ENCODE results near the gene KRT86. TPM values are rescaled to one million over a fixed set of nuclear protein-coding genes. Genes with fewer than 3 reads are reported as not detected.

Gene KRT86
- total RNA-seq, 8 experiments from 2014 or later, result 0.14 to 0.59 (median 0.33) TPM; not detected in 4

GRCh38 chr12:52354200-52354599 is 79.8 kb downstream of the KRT86 start:
- H3K4me1 ChIP-seq (replicated peaks in 1 of 2), result no peaks in the 10 kb centered on the region
- no peak overlapping the region for H3K27ac ChIP-seq
- in situ Hi-C loops (cut with MboI; ENCODE audit: low pct_unique_long_range_greater_than_20kb in 2 of 9, low sequenced_read_pairs in 9 of 9, unreplicated experiment in 9 of 9), result loop anchor here in 1 of 9 experiments (25.0 kb wide), 2 partner anchors 533 to 633 kb away; no protein-coding TSS in a partner anchor
- H3K4me3 ChIP-seq, result no peak overlapping the region
- 0 to 50% (median 11%) methylated on average over 2 to 4 of the region's 5 CpGs; no CpG with 5 or more reads in 5 of the 10 experiments for WGBS, 10 experiments
- peak in 3 of 8 experiments; percentile 33 to 75 (median 34) for ATAC-seq (replicated peaks in 6 of 8)

DNA sequence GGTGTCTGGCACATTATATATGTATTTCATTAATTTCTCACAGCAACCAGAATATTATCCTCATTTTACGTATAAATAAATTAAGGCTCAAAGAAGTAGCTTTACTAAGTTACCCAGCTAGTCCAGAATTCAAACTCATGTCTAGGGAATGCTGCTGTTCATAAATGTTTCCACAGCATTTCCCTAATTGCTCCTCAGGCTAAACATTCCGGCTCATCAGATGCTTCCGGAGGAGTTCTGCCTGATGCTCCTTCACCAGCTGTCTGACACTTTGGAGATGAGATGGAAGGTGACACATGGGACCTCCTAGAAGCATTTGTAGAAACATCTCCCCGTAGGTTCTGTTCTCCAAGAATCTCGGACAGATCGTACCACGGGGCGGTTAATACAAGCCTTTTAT is 80.7 kb downstream of the KRT86 start:
- in situ Hi-C loops (cut with MboI; ENCODE audit: low pct_unique_long_range_greater_than_20kb in 2 of 9, low sequenced_read_pairs in 9 of 9, unreplicated experiment in 9 of 9), result loop anchor here in 1 of 9 experiments (25.0 kb wide), 2 partner anchors 532 to 632 kb away; no protein-coding TSS in a partner anchor

DNA sequence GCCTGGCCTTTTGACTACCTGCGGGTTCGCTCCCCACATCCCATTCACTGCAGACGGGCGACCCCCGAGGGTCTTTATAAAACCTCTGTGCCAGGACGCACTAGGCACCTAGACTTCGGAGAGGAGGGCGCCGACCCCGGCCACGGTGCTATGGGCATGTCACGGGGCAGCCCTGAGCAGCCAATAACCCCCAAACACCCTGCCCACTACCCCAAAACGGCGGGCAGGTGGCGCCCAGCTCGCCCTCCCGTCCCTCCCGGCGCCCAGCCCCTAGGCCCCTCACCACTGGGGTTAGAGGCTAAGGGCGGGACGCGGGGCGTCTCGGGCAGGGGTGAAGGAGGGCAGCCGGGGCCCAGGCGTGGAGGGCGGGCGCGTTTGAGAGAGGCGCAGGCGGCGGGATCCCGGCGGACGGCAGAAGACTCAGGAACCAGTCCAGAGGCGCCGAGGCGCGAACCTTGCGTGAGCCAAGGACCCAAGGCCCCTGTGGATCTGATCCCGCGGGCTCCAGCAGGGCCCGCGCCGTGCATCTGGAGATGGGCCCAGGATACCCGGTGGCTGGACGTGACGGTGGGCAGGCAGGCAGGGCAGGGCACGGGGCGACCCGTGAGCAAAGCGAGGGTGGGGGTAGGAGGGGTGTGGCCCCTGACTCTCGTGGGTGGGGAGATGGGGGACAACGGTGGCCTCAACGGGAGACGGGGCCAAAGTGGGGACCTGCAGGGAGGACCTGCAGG is 81.8 kb downstream of the KRT86 start:
- H3K27ac ChIP-seq, result no peak overlapping the region
- in situ Hi-C loops (cut with MboI; ENCODE audit: low pct_unique_long_range_greater_than_20kb in 2 of 9, low sequenced_read_pairs in 9 of 9, unreplicated experiment in 9 of 9), result loop anchor here in 1 of 9 experiments (25.0 kb wide), 2 partner anchors 531 to 631 kb away; no protein-coding TSS in a partner anchor
- no peak for ATAC-seq (replicated peaks in 6 of 8)
- no peak overlapping the region for H3K4me3 ChIP-seq
- WGBS, 10 experiments, result 70 to 80% methylated on average over 2 to 4 of the region's 56 CpGs; no CpG with 5 or more reads in 8 of the 10 experiments
- H3K4me1 ChIP-seq (replicated peaks in 1 of 2), result no peaks in the 10 kb centered on the region

More for the DNA sequence above, 80.7 kb downstream of the KRT86 start:
- 60 to 100% (median 88%) methylated on average over 1 to 6 of the region's 8 CpGs; no CpG with 5 or more reads in 2 of the 10 experiments for WGBS, 10 experiments
- ATAC-seq (replicated peaks in 6 of 8), result no peak
- no peaks in the 10 kb centered on the region for H3K4me1 ChIP-seq (replicated peaks in 1 of 2)
- H3K27ac ChIP-seq, result no peak overlapping the region
- H3K4me3 ChIP-seq, result no peak overlapping the region

- in situ Hi-C loops (cut with MboI; ENCODE audit: low pct_unique_long_range_greater_than_20kb in 2 of 9, low sequenced_read_pairs in 9 of 9, unreplicated experiment in 9 of 9), result loop anchor here in 1 of 9 experiments (25.0 kb wide), 2 partner anchors 530 to 630 kb away; no protein-coding TSS in a partner anchor
- Histone ChIP-seq H3K4me1 (replicated peaks in 1 of 2) (no peaks in the 10 kb centered on the region), H3K27ac (no peak overlapping the region), H3K4me3 (no peak overlapping the region)
- WGBS, 10 experiments, result 0 to 97% (median 76%) methylated on average over 1 to 15 of the region's 20 CpGs; no CpG with 5 or more reads in 2 of the 10 experiments
- no peak for ATAC-seq (replicated peaks in 6 of 8)
These were observed 82.5 kb downstream of the KRT86 start for GRCh38 chr12:52356762-52357580.

Other genes with a start within 250 kb of the KRT86 start
- gene NR4A1, start 223.2 kb upstream of the KRT86 start, total RNA-seq, result 10 to 100 TPM in 2 of 8 experiments, 1 to 10 TPM in 6; 3.4 to 11.8 (median 7.7) TPM
- gene ATG101, start 204.7 kb upstream of the KRT86 start, total RNA-seq, result 10 to 100 TPM; 27.4 to 55.1 (median 35.8) TPM
- gene SMIM41, start 194.9 kb upstream of the KRT86 start, total RNA-seq, result not detected
- gene KRT80, start 82.6 kb upstream of the KRT86 start, total RNA-seq, result under 1 TPM in 6 of 8 experiments, not detected in 2; 0.14 to 0.85 (median 0.26) TPM
- gene KRT7, start 41.4 kb upstream of the KRT86 start, total RNA-seq, result 1 to 10 TPM in 5 of 8 experiments, under 1 TPM in 1, not detected in 2; 0.78 to 5.8 (median 2.4) TPM
- gene KRT81, start 16.9 kb downstream of the KRT86 start, total RNA-seq, result under 1 TPM in 2 of 8 experiments, not detected in 6; 0.49 to 0.58 TPM
- gene KRT83, start 46.8 kb downstream of the KRT86 start, total RNA-seq, result under 1 TPM in 2 of 8 experiments, not detected in 6; 0.14 to 0.28 TPM
- 1 to 10 TPM in 1 of 8 experiments, under 1 TPM in 4, not detected in 3; 0.08 to 9.3 (median 0.14) TPM for gene KRT85, start 92.8 kb downstream of the KRT86 start, total RNA-seq
- under 1 TPM in 4 of 8 experiments, not detected in 4; 0.13 to 0.24 (median 0.14) TPM for gene KRT84, start 111.0 kb downstream of the KRT86 start, total RNA-seq
- under 1 TPM in 2 of 8 experiments, not detected in 6; 0.14 TPM for gene KRT82, start 131.7 kb downstream of the KRT86 start, total RNA-seq
- gene KRT75, start 159.7 kb downstream of the KRT86 start, total RNA-seq, result under 1 TPM in 4 of 8 experiments, not detected in 4; 0.08 to 0.66 (median 0.12) TPM
- gene KRT6B, start 177.5 kb downstream of the KRT86 start, total RNA-seq, result under 1 TPM in 2 of 8 experiments, not detected in 6; 0.05 to 0.24 TPM
- under 1 TPM in 2 of 8 experiments, not detected in 6; 0.38 to 0.71 TPM for gene KRT6C, start 199.2 kb downstream of the KRT86 start, total RNA-seq
- under 1 TPM in 3 of 8 experiments, not detected in 5; 0.27 to 1.00 (median 0.29) TPM for gene KRT6A, start 218.6 kb downstream of the KRT86 start, total RNA-seq
- gene KRT5, start 245.7 kb downstream of the KRT86 start, total RNA-seq, result 1 to 10 TPM in 1 of 8 experiments, under 1 TPM in 4, not detected in 3; 0.14 to 1.9 (median 0.38) TPM

All from motor neuron (in vitro differentiated cells).